HG03064 (cell line): ENCODE measurements around the gene BNIPL.

ENCODE experiments used
- ATAC-seq: cut with Tn5 transposase; IDR thresholded peaks from one replicate; pipeline ENCODE4 v1.9.1; 2021; ENCODE audit warnings: low read depth; ENCODE audit not compliant: unreplicated experiment

Gene BNIPL

GRCh38 chr1:151009206-151009587 lies 27.2 kb upstream of the BNIPL start:
- ATAC-seq, result no peak

- ATAC-seq, result no peak
Measured at GRCh38 chr1:151009674-151010345, 26.6 kb upstream of the BNIPL start.

GRCh38 chr1:151010346-151010726 lies 26.1 kb upstream of the BNIPL start:
- ATAC-seq, result no peak

DNA sequence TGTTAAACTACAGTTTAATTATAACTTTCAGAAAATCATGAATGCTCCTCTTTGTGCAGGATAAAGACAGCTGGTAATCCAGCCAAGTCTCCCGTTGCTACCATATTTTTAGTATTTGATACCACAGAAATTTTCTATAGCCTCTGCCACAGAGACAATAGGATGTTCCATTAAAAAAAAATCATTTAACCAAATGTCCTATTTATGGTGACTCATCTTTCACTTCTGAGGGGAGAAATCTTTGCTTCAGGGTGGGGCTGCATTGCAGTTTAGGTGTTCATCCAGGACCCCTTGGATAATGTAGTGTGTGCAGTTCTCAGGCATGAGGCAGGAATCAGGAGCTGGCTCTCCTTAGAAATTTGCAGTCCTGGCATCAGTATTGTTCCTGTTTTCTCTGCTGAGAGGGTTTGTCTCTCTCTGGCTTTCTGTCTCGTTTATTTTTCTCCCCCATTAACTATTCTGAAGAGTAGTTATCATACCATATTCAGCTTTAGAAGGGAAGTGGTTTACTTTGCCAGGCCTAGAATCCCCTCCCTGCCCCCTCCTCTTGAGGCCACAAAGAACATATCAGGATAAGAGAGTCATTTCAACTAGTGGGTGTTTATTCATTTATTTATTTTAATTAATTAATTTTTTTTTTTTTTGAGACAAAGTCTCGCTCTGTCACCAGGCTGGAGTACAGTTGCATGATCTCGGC lies 25.1 kb upstream of the BNIPL start:
- no peak for ATAC-seq

GRCh38 chr1:151012684-151013471 lies 23.5 kb upstream of the BNIPL start:
- no peak for ATAC-seq

GRCh38 chr1:151013518-151013917 lies 22.9 kb upstream of the BNIPL start:
- ATAC-seq, result no peak

DNA sequence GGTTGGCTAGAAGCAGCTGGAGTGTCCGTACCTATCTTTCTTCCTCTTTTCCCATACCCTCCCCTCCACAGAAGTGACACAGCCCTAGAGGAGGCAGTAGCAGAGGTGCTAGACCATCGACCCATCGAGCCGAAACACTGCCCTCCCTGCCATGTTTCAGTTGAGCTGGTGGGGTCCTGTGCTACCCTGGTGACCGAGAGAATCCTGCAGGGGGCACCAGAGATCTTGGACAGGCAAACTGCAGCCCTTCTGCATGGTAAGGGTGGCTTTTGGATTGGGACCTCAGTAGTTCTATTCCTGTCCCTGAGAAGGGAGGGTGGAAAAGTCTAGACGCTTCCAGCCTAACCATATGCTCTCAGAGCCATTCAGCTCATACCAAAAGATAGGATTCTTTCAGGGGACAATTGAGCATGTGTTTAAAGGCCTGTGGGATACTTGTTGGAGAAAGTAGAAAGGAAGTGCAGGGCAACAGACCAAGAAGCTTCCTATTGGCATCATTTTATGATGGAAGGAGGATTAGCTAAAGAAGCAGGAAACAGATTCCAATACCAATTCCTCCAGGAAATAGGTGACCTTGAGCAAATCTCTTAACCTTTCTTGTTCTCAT lies 11.7 kb upstream of the BNIPL start:
- ATAC-seq, result no peak

DNA sequence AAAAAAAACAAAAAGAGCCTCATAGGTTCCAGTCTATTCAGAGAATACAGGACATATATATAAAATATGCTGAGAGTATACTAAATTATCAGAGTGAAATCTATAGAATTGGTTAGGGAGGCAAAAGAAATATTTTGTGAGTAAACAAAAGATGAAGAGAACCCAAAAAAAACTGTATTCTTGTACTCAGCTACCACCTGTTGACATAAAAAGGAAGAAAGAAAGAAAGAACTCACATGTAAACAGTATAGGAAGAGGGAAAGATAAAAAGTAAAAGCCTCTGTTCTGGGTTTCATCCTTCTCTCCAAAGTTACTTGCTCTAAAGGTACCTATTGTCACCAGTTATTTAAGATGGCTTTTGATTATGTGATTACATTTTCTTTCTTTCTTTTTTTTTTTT lies 9.9 kb upstream of the BNIPL start:
- no peak for ATAC-seq

DNA sequence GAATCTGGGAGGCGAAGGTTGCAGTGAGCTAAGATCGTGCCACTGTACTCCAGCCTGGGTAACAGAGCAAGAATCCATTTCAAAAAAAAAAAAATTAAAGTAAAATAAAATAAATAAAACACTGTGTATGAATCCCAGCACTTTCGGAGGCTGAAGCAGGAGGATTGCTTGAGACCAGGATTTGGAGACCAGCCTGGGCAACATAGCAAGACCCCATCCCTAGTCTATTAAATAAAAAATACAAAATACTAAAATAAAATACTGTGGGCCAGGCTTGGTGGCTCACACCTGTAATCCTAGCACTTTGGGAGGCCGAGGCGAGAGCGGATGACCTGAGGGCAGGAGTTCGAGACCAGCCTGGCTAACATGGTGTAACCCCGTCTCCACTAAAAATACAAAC lies 4.2 kb upstream of the BNIPL start:
- no peak for ATAC-seq

DNA sequence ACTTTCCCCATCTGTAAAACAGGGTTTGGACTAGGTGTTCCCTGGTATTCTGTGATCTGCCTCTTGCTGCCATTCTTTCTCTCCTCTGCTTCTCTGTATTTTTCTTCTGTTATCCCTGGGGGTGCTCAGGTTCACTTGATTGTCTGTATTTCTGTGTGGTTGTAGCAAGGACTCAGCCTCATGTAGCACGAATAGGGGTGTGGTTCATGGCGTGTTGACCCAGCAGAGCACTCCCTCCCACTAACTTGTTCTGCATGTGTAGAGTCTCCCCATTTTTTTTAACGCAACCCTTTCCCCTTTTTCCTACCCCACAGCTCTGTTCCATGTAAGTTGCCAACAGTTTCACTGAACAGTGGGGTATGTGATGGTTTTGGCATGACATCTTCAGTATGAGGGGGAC lies 1.2 kb upstream of the BNIPL start:
- ATAC-seq, result no peak

GRCh38 chr1:151037032-151037431 lies 646 bp downstream of the BNIPL start:
- ATAC-seq, result no peak

DNA sequence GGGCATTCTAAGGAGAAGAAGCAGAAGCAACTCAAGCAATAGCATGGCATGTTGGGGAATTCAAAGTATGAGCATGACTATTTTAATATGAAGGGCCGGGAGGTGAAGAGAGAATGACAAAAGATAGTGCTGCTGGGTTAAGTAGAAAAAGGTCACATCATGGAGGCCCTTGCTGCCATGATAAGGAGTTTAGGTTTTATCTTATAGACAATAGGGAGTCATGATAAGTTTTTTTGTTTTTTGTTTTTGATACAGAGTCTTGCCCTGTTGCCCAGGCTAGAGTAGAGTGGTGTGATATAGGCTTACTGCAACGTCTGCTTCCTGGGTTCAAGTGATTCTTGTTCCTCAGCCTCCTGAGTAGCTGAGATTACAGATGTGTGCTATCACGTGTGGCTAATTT lies 3.1 kb downstream of the BNIPL start:
- ATAC-seq, result no peak

- no peak for ATAC-seq
Measured at GRCh38 chr1:151043163-151043562, 6.8 kb downstream of the BNIPL start.

DNA sequence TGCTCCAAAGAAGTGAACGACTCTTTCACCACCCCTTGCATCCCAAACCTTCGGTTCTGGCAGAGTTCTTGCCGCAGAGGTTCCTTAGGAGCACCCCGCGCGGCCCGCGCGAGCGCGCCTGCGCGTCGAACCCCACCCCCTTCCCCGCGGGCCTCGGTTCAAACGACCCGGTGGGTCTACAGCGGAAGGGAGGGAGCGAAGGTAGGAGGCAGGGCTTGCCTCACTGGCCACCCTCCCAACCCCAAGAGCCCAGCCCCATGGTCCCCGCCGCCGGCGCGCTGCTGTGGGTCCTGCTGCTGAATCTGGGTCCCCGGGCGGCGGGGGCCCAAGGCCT lies 11.2 kb downstream of the BNIPL start, which contains the start of gene C1orf56:
Gene C1orf56, plus strand, starts transcription at position 161 of the 334 bp plus-strand sequence. Its CDS starts 97 bp downstream, at position 258.
- no peak for ATAC-seq

DNA sequence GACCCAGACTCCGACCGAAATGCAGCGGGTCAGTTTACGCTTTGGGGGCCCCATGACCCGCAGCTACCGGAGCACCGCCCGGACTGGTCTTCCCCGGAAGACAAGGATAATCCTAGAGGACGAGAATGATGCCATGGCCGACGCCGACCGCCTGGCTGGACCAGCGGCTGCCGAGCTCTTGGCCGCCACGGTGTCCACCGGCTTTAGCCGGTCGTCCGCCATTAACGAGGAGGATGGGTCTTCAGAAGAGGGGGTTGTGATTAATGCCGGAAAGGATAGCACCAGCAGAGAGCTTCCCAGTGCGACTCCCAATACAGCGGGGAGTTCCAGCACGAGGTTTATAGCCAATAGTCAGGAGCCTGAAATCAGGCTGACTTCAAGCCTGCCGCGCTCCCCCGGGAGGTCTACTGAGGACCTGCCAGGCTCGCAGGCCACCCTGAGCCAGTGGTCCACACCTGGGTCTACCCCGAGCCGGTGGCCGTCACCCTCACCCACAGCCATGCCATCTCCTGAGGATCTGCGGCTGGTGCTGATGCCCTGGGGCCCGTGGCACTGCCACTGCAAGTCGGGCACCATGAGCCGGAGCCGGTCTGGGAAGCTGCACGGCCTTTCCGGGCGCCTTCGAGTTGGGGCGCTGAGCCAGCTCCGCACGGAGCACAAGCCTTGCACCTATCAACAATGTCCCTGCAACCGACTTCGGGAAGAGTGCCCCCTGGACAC lies 11.7 kb downstream of the BNIPL start:
- ATAC-seq, result no peak

GRCh38 chr1:151048645-151049032 lies 12.3 kb downstream of the BNIPL start:
- ATAC-seq, result no peak

GRCh38 chr1:151049458-151049857 lies 13.1 kb downstream of the BNIPL start:
- ATAC-seq, result no peak

DNA sequence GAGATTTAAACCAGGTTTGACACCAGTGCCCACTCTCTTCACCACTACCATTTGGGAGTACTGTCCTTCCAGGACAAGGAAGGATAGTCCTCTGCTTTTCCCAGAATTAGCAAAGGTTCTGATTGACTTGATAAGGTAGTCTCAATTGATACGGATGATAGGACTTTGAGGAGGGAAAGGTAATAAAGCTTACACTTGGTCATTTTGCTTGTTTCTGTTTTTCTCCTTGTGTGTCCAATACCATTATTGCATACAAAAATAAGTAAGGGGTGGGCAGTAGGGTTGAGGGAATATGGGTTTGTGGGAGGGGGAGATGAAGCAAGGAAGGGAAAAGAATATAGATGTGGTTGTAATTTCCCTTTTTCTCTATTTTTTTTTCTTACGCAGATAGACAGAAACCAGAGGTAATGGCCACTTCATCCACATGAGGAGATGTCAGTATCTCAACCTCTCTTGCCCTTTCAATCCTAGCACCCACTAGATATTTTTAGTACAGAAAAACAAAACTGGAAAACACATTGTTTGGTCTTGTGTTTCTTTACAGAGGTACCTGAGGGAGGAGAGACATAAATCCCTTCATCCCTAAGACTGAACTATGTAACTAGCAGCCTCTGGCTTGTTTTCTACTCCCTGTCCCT lies 13.8 kb downstream of the BNIPL start:
- no peak for ATAC-seq

GRCh38 chr1:151051356-151052009 lies 15.1 kb downstream of the BNIPL start:
- ATAC-seq, result no peak
